Measurements from ENCODE around the gene SUPT3H.

- TF ChIP-seq MYC (IDR thresholded peaks at IDR 0.05; ENCODE audit: low read depth, low read length) (no peak), CTCF (IDR thresholded peaks at IDR 0.05; ENCODE audit: low read depth, low read length) (no peak)
Observed at GRCh38 chr6:44811456-44811855, 566.3 kb downstream of the SUPT3H start.
